GM19351 (cell line): ENCODE data around the gene RBBP8NL.

ENCODE experiments used
- ATAC-seq: cut with Tn5 transposase; IDR thresholded peaks from one replicate; pipeline ENCODE4 v1.9.1; 2021; ENCODE audit warnings: mild to moderate bottlenecking, moderate library complexity; ENCODE audit not compliant: unreplicated experiment

RBBP8NL gene

GRCh38 chr20:62393830-62394229 is 33.5 kb downstream of the RBBP8NL start:
- no peak for ATAC-seq

- no peak for ATAC-seq
Observed at GRCh38 chr20:62393335-62393665, 34.0 kb downstream of the RBBP8NL start.

- no peak for ATAC-seq
Observed at GRCh38 chr20:62392621-62393334, 34.6 kb downstream of the RBBP8NL start.

GRCh38 chr20:62392077-62392418 is 35.3 kb downstream of the RBBP8NL start:
- ATAC-seq, result no peak

GRCh38 chr20:62391165-62392076 is 35.9 kb downstream of the RBBP8NL start:
- no peak for ATAC-seq

- no peak for ATAC-seq
Observed at GRCh38 chr20:62390317-62391164, 36.8 kb downstream of the RBBP8NL start.

- no peak for ATAC-seq
Observed at GRCh38 chr20:62389601-62390087, 37.7 kb downstream of the RBBP8NL start.

- no peak for ATAC-seq
Observed at GRCh38 chr20:62388839-62389600, 38.3 kb downstream of the RBBP8NL start.

GRCh38 chr20:62387933-62388635 is 39.3 kb downstream of the RBBP8NL start:
- ATAC-seq, result no peak

- ATAC-seq, result no peak
Observed at GRCh38 chr20:62387219-62387913, 40.0 kb downstream of the RBBP8NL start.

GRCh38 chr20:62386383-62387218 is 40.7 kb downstream of the RBBP8NL start, which contains the start of gene RPS21:
Gene RPS21, plus strand, starts transcription at chr20:62387103. Its CDS starts 236 bp downstream, at chr20:62387339.
- ATAC-seq, result peak; percentile 88

- ATAC-seq, result peak; percentile 66
Observed at GRCh38 chr20:62382306-62383198, 44.8 kb downstream of the RBBP8NL start.

GRCh38 chr20:62381842-62382241 is 45.5 kb downstream of the RBBP8NL start:
- no peak for ATAC-seq

- no peak for ATAC-seq
Observed at GRCh38 chr20:62381202-62381797, 46.0 kb downstream of the RBBP8NL start.

- ATAC-seq, result no peak
Observed at GRCh38 chr20:62378215-62378614, 49.1 kb downstream of the RBBP8NL start.

- no peak for ATAC-seq
Observed at GRCh38 chr20:62377615-62378178, 49.6 kb downstream of the RBBP8NL start.
